COLO668 (cell line): ENCODE measurements around the gene TSC22D1.
"Not testable (repeated sequence)": the region's sequence is repeated elsewhere in the genome, so short reads cannot be mapped to it uniquely, and the experiment has no call there.

Experiments used
- DNase-seq: peaks from one replicate; lab custom pipeline; 2025; ENCODE audit not compliant: unreplicated experiment; lab: John Stamatoyannopoulos, UW

The TSC22D1 gene

DNA sequence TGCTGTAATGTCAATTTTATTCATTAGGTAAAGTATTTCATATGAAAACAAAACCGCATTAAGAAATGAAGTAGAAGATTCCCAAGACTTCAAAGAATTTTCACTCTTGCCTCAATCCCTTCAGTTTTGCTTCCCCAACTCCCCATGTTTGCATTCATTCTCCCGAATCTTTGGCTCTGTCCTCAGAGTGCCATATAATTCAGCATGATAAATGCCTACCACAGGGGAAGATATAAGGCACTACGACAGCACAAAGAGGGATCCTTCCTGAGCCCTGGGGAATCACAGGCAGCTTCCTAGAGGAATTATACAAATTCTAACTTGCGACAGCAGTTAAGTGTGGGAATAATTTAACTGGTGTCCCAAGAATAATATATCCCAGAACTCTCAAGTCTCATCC lies 68.5 kb downstream of the TSC22D1 start:
- DNase-seq, result no peak

DNA sequence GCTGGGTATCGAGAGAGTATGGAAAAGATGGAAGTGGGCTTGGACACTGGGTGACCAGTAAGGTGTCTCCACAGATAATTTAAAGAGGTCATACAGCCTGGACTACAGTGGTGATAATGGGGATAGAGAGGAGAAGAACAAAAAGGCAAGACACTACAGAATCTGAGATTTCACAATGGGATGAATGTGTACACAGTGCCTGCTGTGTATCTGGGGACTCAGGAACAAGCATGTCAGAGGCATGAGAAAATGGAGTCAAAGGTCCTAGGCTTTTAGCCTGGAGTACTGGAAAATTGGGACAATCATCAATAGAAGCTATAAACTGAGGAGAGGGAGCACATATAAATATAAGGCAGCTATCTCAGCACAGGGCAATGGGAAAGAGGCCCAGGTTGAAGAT lies 69.4 kb downstream of the TSC22D1 start:
- no peak for DNase-seq

DNA sequence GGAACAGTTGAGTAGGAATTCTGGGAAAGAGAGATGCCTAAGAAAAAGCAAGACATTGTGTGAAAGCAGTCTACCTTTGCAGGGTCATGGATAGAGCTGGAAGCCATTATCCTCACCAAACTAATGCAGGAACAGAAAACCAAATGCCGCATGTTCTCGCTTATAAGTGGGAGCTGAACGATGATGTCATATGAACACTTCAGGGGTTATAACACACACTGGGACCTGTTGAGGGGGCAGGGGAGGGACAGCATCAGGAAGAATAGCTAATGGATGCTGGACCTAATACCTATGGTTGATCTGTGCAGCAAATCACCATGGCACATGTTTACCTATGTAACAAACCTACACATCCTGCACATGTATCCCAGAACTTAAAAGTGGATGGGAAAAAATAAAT lies 69.9 kb downstream of the TSC22D1 start:
- DNase-seq, result no peak

DNA sequence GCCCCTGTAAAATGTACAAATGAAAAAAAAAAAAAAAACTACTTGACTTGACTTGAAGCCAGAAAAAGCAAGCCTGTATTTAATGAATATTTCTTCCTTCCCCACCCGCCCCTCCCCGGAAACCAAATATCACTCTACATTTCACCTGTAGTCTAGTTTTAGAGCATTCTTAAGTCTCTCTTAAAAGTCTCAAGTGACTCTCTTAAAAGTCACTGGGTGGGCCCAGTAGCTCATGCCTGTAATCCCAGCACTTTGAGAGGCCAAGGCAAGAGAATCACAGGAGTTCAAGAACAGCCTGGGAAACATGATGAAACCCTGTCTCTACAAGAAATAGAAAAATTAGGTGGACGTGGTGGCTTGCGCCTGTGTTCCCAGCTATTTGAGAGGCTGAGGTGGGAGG lies 72.0 kb downstream of the TSC22D1 start:
- DNase-seq, result no peak

DNA sequence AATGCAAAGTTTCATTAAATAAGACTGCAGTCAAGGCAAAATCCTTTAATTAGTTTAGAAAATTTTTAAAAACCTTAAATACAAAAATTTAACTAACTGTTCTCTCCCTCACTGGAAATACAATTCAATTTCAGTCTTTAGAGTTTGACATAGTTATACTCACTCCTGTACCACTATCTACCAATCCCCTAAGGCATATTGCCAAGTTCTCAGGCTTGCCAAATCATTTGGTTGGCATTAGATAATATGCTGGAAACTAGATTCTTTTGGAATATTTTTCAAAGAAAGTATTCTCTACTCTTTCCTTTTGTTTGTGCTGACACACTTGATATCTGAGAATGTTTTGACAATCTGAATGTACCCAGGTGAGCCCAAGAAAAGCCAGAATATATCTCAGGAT lies 77.2 kb downstream of the TSC22D1 start:
- no peak for DNase-seq

DNA sequence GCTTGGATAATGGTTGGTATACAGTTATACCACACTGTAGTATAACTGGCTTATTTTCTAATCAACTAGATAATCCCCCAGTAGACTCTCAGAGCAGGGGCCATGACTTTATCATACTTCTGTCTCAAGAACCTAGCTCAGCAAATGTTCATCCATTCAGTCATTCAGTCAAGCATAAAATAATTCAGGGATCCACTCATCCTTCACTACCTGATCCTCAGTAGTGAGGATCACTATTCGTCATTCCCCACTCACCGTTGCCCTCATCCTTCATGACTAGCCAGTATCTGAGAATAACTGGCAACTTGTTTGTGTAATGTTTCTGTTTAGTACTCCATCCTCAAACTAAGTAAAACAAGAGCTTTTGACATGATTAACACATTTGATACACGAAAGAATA lies 77.6 kb downstream of the TSC22D1 start:
- DNase-seq, result no peak

DNA sequence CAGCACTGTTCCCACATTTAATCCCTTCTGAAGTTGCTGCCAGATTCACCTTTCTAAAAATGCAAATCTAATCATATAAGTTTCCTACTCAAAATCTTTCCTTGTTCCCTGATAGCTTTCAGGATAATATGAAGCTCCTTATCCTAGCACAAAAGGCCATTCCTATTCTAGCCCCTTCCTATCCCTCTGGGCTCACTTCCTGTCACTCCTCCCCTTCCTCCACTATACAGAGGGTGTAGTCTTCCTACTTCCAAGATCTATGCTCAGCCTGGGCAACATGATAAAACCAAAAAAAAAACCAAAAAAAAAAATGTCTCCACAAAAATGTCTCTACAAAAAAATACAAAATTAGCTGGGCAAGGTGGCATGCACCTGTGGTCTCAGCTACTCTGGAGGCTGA lies 78.3 kb downstream of the TSC22D1 start:
- DNase-seq, result no peak

DNA sequence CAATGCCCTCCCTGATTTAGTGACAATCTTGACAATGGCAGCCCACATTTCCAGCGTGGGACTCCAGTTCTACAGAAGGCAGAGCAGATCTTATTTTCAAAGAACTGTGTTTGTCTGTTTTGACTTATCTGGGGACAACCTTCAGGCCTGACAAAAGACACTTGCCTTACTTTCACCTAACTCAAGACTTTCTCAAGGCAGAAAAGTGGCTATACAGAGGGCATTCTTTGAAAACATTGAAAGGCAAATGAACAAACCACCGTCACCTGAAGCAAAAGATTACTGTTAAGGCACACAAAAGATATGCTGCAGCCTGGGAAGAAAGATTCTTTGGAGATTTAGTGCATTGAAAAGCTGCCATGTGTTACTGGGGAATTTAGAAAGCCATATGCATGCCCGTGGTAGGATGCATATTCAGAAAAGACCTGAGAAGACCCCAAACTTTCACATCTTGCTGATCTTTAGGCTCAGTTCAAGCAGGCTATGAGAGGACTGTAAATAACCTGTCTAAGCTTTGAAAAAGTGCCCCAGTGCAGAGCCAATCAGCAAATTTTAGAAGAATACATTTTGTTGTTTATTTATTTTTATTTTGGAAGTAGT lies 82.8 kb downstream of the TSC22D1 start:
- no peak for DNase-seq

DNA sequence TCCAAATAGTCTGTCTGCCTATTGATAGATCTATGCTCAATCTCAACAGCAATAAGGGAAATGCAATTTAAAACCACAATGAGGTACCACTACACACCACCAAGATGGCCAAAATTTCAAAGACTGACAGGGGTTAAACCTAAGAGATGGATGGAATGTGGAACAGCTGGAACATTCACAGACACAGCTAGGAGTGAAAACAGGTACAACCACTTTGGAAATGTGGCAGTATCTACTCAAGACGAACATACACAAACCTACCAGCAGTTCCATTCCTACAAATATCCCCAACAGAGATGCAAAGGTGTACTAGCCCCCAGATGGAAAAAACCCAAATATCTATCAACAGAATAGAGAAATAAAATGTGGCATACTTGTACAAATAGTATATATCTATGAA lies 86.4 kb downstream of the TSC22D1 start:
- DNase-seq, result no peak

DNA sequence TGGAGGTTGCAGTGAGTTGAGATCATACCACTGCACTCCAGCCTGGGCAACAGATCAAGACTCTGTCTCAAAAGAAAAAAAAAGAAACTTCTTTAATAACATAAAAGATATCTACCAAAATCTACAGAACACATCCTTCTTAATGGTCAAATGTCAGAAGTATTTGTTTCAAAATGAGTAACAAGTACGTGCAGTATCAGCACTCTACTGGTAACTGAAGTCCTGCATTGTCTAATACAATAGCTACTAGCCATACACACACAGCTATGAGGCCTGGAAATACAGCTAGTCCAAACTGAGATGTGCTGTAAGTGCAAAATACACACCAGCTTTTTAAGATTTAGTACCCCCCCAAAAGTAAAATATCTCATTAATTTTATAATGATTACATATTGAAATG lies 88.1 kb downstream of the TSC22D1 start:
- DNase-seq, result no peak

DNA sequence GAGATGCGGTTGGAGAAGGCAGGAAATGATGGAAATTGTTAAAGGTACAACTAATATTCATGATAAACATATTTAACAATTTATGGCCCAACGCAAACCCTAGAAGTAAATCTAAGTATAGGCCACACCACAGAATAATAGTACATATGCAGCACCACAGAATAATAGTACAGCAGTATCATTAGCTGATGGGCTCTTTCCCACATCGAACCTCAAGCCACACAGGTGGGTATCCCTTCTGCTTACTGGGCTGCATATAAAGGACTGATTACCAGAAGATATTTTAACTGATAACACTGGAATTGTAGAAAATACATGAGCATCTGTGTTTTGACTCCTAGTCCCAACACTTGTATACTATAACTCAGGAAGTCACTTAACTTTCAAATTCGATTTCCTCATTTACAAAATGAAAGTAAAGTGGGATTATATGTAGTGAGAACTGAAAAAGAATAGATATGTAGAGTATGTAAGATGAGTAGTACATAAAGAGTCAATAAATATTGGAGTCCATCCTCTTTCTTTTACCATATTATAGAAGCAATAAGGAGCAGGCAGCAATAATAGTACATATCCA lies 91.5 kb downstream of the TSC22D1 start:
- DNase-seq, result no peak

DNA sequence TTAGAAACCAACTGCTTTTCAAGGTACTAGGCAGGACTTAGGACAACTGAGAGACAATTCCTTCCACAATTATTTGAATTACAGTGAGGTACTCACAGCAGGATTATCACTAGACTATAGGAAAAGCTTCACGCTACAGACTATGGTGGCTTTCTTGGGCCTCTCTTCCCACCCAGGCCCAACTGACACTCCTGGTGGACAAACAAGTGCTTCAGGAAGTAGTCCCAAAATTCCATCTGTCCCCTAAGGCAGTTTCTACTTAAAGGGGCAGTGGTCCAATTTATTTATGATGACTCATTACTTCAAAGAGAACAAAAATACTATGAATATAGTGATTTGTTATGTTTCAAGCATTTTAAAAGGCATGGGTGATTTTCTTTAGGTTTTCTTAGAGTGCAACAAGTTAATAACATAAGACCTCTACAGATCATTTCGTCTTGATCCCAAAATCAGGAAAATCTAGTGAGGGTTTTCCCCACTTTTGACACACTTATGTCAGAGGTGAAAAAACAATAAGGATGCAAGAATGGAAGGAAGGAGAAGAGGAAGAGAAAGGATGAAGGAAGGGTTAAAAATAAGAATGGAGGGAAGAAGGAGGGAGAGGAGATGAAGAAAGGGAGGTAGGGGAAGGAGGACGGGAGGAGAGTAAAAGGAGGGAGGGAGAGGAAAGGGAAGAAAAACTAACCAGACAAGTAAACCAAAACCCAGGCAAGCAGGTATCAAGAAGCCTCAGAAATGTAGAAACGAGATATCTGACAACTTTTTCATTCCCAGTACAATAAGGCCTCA lies 101.8 kb downstream of the TSC22D1 start:
- no peak for DNase-seq

DNA sequence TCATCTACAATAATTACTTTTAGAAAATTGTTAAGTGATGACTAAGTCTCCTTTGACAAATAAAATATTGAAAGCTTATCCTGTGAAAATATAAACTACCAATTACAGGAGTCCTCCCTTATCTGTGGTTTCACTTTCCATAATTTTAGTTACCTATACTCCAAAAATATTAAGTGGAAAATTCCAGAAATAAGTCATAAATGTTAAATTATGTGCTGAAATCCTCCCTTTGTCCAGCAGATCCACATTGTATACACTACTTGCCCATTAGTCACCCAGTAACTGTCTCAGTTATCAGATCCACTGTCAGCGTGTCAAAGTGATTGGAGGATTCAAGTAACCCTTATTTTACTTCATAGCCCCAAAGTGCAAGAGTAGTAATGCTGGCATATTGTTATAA lies 104.4 kb downstream of the TSC22D1 start:
- no peak for DNase-seq

DNA sequence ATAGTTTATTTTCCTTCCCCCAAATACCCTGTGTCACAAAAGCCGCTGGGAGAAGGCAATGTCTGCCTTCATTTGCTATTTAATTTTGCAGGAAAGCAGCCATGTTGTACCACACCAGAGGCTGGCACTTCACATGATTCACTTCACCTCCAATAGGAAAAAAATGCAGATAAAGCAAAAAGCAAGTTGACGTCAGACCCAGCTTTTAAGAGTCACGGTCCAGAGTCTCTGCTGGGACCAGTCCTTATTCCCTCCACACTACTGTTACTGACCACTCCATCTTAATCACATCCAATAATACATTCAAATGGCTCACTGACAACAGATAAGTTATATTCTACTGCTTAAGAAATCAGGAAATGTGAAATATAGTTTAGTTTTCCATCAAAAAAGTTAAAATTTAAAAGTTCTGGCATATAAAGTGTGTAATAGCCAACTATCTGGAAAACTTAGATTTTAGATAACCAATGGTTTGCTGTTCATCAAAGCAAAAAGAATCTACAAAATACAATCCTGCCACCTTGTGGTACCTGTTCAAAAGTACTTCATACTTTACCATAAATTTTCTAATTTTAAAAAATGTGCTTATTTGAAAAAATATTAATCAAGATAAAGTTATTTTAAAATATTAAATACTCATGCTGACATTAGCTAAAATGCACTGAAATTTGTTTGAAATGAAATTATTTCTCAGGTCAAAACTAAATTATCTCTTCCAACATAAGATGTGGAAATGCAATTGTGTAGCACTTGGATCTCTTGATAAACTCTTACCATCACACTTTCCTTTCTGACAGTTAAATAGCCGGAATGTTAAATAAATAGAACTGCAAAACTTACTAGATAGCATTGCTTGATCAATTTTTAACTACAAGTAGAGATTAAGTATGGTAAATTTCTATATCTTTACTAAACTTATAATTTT lies 105.2 kb downstream of the TSC22D1 start:
- DNase-seq, result no peak

DNA sequence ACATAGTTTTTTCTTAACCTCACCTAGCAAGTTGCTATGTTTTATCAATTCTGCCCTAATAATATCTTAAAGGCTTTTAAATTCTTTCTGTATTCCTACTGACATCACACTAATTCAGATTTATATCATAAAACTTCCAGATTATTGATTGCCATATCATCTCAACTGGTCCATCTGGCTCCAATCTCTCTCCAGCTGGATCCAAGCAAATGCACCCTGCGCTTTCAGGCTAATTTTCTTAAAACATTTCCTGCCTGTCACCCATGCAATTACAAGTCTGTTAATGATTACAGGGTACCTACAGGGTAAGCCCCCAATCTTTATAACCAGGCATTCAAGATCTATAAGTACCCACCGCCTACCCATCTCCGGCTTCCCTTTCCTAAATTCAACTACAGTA lies 107.3 kb downstream of the TSC22D1 start:
- DNase-seq, result no peak

DNA sequence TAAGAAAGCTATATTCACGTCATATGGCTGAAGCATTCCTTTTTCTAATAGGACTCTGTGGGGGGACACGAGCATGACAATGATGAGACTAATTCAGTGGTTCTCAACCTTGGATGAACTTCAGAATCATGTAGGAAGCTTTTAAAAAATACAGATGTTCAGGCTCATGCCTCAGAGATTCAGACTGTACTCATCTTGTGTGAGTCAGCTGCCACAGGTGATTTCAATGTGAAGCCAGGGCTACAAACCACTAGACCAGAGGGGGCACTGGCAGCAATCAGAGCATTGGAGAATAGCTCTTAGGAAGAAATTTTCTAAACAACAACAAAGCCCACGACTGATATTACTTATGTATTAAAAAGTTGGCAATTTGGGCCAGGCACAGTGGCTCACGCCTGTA lies 110.8 kb downstream of the TSC22D1 start:
- no peak for DNase-seq

DNA sequence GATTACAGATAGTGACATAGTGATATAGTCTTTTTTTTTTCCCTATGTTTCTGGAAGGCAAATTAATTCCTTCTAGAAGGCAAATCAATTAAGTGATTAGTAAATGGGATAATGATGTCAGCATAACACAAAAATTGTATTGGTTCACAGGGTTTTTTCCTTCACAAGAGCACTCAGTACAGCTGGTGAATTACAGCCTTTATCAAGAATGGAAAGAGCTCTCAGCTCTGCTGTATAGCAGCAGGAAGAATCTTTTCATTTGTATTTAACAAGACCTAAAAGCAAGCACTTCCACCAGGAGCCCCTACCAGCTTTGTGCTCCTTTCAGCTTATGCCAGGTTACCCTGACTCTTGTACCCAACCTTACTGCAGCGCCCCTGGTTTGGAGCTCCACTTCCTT lies 111.7 kb downstream of the TSC22D1 start:
- DNase-seq, result no peak

DNA sequence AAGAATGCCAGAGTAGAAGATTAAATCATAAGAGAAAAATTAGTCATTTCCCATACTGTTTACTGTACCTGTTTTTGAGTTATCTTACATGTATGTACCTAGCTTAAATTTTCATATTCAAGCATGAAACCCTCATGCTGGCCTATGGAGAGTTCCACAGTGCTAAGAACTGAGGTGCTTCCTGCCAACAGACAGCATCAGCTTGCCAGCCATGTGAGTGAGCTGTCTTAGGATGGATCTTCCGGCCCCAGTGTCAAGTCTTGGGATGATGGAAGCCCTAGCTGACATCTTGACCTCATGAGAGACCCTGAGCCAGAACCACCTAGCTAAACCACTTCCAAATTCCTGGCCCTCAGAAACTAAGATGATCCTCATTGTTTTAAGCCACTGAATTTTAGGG lies 112.4 kb downstream of the TSC22D1 start:
- no peak for DNase-seq

DNA sequence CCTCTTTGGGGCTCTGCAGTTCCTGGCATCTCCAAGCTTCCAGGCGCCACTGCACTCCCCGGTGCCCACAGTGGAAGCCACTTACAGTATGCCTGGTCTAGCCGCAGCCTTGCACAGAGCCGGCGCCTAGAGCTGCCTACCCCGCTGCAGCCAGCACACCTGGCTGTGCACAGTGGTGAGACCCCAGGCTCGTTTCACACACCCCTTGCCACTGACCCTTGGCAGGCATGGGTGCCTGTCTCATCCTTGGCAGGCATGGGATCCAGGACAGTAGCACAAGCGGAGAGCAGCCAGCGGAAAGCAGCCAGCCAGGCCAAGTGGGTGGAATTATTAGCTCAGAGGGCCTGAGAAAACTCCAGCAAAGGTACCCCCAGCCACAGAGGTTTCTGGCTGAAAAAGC lies 116.5 kb downstream of the TSC22D1 start:
- no peak for DNase-seq

DNA sequence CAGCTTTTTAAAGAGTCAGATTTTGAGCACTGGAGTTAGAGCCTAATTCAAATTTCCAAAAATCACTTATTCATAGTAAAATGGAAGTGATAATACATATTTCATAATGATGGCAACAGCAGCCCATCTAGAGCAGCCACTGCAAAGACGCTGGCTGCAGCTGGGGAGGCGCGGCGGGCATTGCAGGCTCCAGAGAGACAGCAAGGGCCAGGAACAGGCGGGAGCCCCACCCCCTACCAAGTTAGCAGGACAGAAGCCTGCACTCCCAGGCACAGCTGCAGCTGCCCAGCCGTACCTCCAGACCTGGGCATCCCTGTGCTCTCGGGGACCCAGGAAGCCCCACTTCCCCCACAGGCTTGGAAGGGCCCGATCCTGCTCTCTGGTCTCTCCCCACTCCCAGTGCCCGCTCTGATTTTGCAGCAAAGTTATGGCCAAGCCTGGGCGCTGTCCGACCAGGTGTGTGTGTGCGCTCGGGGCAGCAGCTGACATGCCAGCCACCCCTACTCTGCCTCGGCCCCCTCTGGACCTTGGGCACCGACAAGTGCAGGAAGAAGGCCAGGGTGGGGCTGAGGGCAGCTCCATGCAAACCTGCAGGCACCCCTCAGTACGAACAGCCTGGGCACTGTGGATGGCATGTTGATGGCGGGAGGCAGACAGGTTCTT lies 117.7 kb downstream of the TSC22D1 start:
- no peak for DNase-seq

DNA sequence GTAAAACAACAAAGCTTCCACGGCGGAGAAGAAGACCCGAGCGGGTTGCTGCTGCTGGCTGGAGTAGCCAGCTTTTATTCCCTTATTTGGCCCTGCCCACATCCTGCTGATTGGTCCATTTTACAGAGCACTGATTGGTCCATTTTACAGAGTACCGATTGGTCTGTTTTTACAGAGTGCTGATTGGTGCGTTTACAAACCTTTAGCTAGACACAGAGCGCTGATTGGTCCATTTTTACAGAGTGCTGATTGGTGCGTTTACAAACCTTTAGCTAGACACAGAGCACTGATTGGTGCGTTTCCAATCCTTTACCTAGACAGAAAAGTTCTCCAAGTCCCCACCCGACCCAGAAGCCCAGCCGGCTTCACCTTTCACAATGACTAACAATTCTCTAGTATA lies 119.9 kb downstream of the TSC22D1 start:
- not testable (repeated sequence) for DNase-seq
